Transverse colon (tissue), 4 donors: Measurements from ENCODE around the gene ANGEL1. TPM values are rescaled to one million over a fixed set of nuclear protein-coding genes. Genes with fewer than 3 reads are reported as not detected.

Experiments
- DNase-seq: peaks from one replicate; pipeline ENCODE4 v3.0.0-alpha.2; 2019
- H3K27ac ChIP-seq, 4 donors: fragments of 200-600 bp; sonication (generic); 2 replicates each; pipeline ENCODE4 v1.5.1; 2016 to 2018; ENCODE audit warnings: inconsistent platforms in 4 of 4
- H3K27me3 ChIP-seq: fragments of 200-600 bp; sonication (generic); 2 replicates; pipeline ENCODE4 v1.5.1; 2017; ENCODE audit warnings: inconsistent platforms
- H3K36me3 ChIP-seq, 4 donors: fragments of 200-600 bp; sonication (generic); 2 replicates each; pipeline ENCODE4 v1.5.1; 2017 to 2019; ENCODE audit warnings: inconsistent platforms in 4 of 4
- H3K4me1 ChIP-seq, 4 donors: fragments of 200-600 bp; sonication (generic); 2 replicates each; pipeline ENCODE4 v1.5.1; 2017 to 2020; ENCODE audit warnings: inconsistent platforms in 4 of 4
- H3K4me3 ChIP-seq, 4 donors: fragments of 200-600 bp; sonication (generic); 1 replicate in 1 of 4; 2 replicates in 3 of 4; pipeline versions ENCODE4 v1.5.1 to v1.6.1; 2017 to 2019; ENCODE audit warnings: inconsistent platforms in 4 of 4
- H3K9me3 ChIP-seq, 2 donors: fragments of 200-600 bp; sonication (generic); 2 replicates each; pipeline ENCODE4 v1.5.1; 2017 to 2019; ENCODE audit warnings: inconsistent platforms in 2 of 2
- EP300 ChIP-seq: sonication (generic); formaldehyde crosslinking; IDR thresholded peaks from one replicate; pipeline ENCODE4 v1.6.1; 2017; ENCODE audit warnings: antibody characterized with exemption, low read depth
- POLR2A ChIP-seq: fragments of 450-650 bp; IDR thresholded peaks from one replicate; pipeline ENCODE4 v1.6.1; 2016; ENCODE audit warnings: antibody characterized with exemption, mild to moderate bottlenecking, moderate library complexity
- POLR2AphosphoS5 ChIP-seq, 3 donors: sonication (generic); formaldehyde crosslinking; IDR thresholded peaks; one replicate each; pipeline ENCODE4 v1.6.1; 2016; ENCODE audit warnings: antibody characterized with exemption in 3 of 3
- WGBS, 2 donors: methylation state at CpG; one replicate each; pipeline ENCODE4 v1.1.5; 2018; ENCODE audit warnings: low coverage in 1 of 2; 5-methylcytosine and 5-hydroxymethylcytosine counted together
- in situ Hi-C, 4 donors: fragments of 200-750 bp; cut with MboI; loops; one replicate each; pipeline versions ENCODE4 v1.15.0 to v1.15.1; 2017; ENCODE audit warnings: low sequenced_read_pairs in 3 of 4, low pct_ligation_motif_present in 1 of 4, low pct_unique_long_range_greater_than_20kb in 1 of 4
- intact Hi-C: fragments of 100-400 bp; cut with DNase I; formaldehyde crosslinking; loops from one replicate; pipeline ENCODE4 v1.15.1; 2023; ENCODE audit warnings: low total_unique reads
- total RNA-seq, 4 donors: library from RNA; depleted of rRNA; stranded (reverse); fragments of >200 nt; gene quantifications; one replicate each; pipeline ENCODE4 v1.1.0, GENCODE V29; 2016
- TF ChIP-seq, protein P1 (sequence below), 5 experiments: fragments of 200-600 bp in 3 of 5; fragments of 450-650 bp in 2 of 5; sonication (generic) in 3 of 5; IDR thresholded peaks; 1 replicate in 2 of 5; 2 replicates in 3 of 5; pipeline ENCODE4 v1.5.1; 2016 to 2017; ENCODE audit warnings: antibody characterized with exemption in 5 of 5, inconsistent platforms in 3 of 5, mild to moderate bottlenecking in 2 of 5, moderate library complexity in 1 of 5

The ANGEL1 gene
- total RNA-seq, 4 donors from 2014 or later: 8.9 to 17.5 (median 10.0) TPM

DNA sequence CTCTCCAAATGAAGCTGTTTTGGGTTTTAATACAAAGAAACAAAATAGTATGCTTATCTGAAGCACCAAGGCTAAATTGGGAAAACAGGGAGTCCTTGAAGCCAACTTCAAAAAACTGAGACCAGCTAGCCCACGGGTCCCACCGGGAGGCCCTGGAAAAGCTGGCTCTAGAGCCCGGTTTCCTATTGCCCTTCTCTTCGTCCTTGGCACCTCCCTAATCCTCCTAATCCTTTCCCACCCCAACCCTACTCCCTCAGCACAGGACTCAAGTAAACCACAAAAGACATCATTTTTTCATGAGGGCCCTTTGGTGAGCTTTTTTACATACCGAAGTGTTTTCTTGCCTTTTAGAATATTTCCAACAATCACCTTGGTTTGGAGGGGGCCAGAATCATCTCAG is 24.8 kb upstream of the ANGEL1 start:
- H3K36me3 ChIP-seq: no peaks in the 10 kb centered on the region
- DNase-seq: no peak
- H3K27me3 ChIP-seq: no peaks in the 10 kb centered on the region
- no peak overlapping the region for H3K27ac ChIP-seq
- H3K4me1 ChIP-seq: no peaks in the 10 kb centered on the region
- intact Hi-C loops (no loop called here), in situ Hi-C loops (no loop called here)
- H3K9me3 ChIP-seq: no peaks in the 10 kb centered on the region
- TF ChIP-seq EP300: no peak
- no peak for TF ChIP-seq POLR2A
- TF ChIP-seq, protein P1, sequence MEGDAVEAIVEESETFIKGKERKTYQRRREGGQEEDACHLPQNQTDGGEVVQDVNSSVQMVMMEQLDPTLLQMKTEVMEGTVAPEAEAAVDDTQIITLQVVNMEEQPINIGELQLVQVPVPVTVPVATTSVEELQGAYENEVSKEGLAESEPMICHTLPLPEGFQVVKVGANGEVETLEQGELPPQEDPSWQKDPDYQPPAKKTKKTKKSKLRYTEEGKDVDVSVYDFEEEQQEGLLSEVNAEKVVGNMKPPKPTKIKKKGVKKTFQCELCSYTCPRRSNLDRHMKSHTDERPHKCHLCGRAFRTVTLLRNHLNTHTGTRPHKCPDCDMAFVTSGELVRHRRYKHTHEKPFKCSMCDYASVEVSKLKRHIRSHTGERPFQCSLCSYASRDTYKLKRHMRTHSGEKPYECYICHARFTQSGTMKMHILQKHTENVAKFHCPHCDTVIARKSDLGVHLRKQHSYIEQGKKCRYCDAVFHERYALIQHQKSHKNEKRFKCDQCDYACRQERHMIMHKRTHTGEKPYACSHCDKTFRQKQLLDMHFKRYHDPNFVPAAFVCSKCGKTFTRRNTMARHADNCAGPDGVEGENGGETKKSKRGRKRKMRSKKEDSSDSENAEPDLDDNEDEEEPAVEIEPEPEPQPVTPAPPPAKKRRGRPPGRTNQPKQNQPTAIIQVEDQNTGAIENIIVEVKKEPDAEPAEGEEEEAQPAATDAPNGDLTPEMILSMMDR (IDR thresholded peaks at IDR 0.05): no peak
- no peak for TF ChIP-seq POLR2AphosphoS5 (IDR thresholded peaks at IDR 0.05)
- no peak overlapping the region for H3K4me3 ChIP-seq
- 75 to 100% methylated on average over 1 to 5 of the region's 5 CpGs for WGBS, 2 donors

GRCh38 chr14:76836029-76836630 is 23.4 kb upstream of the ANGEL1 start:
- in situ Hi-C loops (no loop called here), intact Hi-C loops (no loop called here)
- Histone ChIP-seq H3K4me3 (no peak overlapping the region), H3K9me3 (no peaks in the 10 kb centered on the region), H3K27me3 (no peaks in the 10 kb centered on the region), H3K27ac (no peak overlapping the region), H3K4me1 (no peaks in the 10 kb centered on the region), H3K36me3 (no peaks in the 10 kb centered on the region)
- WGBS, 2 donors: 83% methylated on average over 13 of the region's 13 CpGs; no CpG with 5 or more reads in 1 of the 2 donors
- TF ChIP-seq POLR2A (no peak), EP300 (no peak), POLR2AphosphoS5 (IDR thresholded peaks at IDR 0.05) (no peak)
- TF ChIP-seq, protein P1 (IDR thresholded peaks at IDR 0.05): no peak
- no peak for DNase-seq

DNA sequence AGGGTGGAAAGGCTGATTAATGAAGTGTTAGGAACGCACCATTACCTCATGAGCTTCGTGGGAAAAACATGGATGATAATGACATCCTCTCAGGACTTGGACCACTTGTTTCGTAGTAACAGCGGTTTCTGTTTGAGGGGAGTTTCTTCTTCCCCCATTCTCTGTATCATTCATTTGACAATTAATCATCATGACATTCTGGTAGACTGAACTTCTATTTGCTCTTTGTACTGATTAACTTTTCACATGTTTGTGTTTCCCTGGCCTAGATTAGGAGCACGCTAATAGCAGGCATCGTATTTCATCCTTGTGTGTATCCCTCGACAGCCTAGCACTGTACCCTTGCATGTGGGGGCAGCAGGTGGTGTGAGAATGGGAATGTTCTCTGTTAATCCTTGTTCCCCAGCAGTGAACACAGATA is 21.6 kb upstream of the ANGEL1 start:
- Histone ChIP-seq H3K9me3 (no peaks in the 10 kb centered on the region), H3K27me3 (no peaks in the 10 kb centered on the region), H3K4me1 (no peaks in the 10 kb centered on the region), H3K36me3 (no peaks in the 10 kb centered on the region), H3K4me3 (no peak overlapping the region), H3K27ac (no peak overlapping the region)
- no peak for TF ChIP-seq POLR2AphosphoS5 (IDR thresholded peaks at IDR 0.05)
- no peak for TF ChIP-seq EP300
- TF ChIP-seq, protein P1 (IDR thresholded peaks at IDR 0.05): no peak
- TF ChIP-seq POLR2A: no peak
- no peak for DNase-seq
- intact Hi-C loops: no loop called here
- 64 to 88% methylated on average over 4 to 7 of the region's 7 CpGs for WGBS, 2 donors
- in situ Hi-C loops: no loop called here

DNA sequence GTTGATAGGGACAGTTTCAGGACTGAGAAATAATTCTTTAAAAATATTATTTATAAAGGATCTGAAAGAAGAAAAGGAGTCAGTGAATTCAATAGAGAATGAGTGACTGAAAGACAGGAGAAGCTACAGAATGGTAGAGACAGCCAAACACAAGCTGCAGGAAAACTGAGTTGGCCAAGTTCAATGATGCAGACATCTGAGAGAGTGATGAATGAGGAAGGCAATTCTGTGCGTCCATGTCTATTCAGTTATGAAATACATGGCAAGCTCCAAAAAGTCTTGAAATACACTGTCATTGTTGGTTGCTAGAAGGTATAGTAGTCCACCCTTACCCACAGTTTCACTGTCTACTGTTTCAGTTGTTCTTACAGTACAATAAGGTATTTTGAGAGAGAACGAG is 20.3 kb upstream of the ANGEL1 start:
- Histone ChIP-seq H3K4me1 (no peaks in the 10 kb centered on the region), H3K9me3 (no peaks in the 10 kb centered on the region), H3K27ac (no peak overlapping the region), H3K4me3 (no peak overlapping the region), H3K36me3 (no peaks in the 10 kb centered on the region), H3K27me3 (no peaks in the 10 kb centered on the region)
- no peak for DNase-seq
- in situ Hi-C loops: no loop called here
- WGBS, 2 donors: 67 to 89% methylated on average over 2 of the region's 2 CpGs
- TF ChIP-seq POLR2AphosphoS5 (IDR thresholded peaks at IDR 0.05) (no peak), POLR2A (no peak), EP300 (no peak)
- TF ChIP-seq, protein P1 (IDR thresholded peaks at IDR 0.05): no peak
- intact Hi-C loops: no loop called here
